ENCODE data around the gene TNS3.

DNA sequence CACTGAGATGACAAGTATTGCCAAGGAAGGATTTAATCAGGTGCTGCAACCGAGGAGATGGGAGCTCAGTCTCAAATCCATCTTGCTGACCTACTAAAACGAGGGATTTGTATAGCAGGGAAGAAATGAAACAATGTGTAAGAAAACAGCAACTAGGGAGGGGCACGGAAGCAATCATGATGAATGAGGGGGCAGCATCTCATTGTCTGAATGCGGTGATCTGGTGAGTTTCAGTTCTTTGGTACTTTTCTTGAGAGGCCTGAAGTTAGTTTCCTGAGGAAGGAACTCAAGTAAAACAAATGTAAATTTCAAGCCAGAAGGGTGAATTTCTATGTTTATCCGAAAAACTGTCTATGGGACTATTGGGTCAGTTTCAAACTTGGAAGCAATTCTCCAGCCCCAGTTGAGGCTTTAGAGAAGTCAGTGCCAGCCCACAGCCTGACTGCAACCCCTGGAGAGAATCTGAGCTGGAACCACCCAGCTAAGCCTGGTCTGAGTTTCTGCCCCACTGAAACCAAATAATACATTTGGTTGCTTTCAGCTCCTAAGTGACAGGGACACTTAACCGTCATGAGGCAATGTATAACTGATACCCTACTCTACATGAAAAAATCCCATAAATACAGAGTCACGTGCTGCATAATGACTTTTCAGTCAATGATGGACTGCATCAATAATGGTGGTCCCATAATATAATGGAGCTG is 45.8 kb upstream of the TNS3 start:
- TF ChIP-seq, protein P1, sequence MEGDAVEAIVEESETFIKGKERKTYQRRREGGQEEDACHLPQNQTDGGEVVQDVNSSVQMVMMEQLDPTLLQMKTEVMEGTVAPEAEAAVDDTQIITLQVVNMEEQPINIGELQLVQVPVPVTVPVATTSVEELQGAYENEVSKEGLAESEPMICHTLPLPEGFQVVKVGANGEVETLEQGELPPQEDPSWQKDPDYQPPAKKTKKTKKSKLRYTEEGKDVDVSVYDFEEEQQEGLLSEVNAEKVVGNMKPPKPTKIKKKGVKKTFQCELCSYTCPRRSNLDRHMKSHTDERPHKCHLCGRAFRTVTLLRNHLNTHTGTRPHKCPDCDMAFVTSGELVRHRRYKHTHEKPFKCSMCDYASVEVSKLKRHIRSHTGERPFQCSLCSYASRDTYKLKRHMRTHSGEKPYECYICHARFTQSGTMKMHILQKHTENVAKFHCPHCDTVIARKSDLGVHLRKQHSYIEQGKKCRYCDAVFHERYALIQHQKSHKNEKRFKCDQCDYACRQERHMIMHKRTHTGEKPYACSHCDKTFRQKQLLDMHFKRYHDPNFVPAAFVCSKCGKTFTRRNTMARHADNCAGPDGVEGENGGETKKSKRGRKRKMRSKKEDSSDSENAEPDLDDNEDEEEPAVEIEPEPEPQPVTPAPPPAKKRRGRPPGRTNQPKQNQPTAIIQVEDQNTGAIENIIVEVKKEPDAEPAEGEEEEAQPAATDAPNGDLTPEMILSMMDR (IDR thresholded peaks at IDR 0.05; ENCODE audit: low read length) = no peak
- TF ChIP-seq EZH2 (optimal IDR thresholded peaks at IDR 0.05; ENCODE audit: low read depth, low read length) (no peak), EZH2phosphoT487 (IDR thresholded peaks at IDR 0.05; ENCODE audit: low read length) (no peak)
